CD4-positive, alpha-beta T cell treated with Interferon gamma for 1 hour (primary cell): ENCODE data around the gene SMAD4.
A peak's percentile ranks its signal among the peaks of the same experiment; 100 is the strongest.

ENCODE experiments used
- DNase-seq: peaks from one replicate; pipeline ENCODE4 v3.0.0-alpha.2; 2020

Gene SMAD4

GRCh38 chr18:51025512-51025911, 4.5 kb upstream of the SMAD4 start:
- DNase-seq: no peak

- DNase-seq: no peak
Measured at GRCh38 chr18:51028201-51028805, 1.7 kb upstream of the SMAD4 start.

GRCh38 chr18:51029378-51029693, 677 bp upstream of the SMAD4 start:
- DNase-seq: no peak

DNA sequence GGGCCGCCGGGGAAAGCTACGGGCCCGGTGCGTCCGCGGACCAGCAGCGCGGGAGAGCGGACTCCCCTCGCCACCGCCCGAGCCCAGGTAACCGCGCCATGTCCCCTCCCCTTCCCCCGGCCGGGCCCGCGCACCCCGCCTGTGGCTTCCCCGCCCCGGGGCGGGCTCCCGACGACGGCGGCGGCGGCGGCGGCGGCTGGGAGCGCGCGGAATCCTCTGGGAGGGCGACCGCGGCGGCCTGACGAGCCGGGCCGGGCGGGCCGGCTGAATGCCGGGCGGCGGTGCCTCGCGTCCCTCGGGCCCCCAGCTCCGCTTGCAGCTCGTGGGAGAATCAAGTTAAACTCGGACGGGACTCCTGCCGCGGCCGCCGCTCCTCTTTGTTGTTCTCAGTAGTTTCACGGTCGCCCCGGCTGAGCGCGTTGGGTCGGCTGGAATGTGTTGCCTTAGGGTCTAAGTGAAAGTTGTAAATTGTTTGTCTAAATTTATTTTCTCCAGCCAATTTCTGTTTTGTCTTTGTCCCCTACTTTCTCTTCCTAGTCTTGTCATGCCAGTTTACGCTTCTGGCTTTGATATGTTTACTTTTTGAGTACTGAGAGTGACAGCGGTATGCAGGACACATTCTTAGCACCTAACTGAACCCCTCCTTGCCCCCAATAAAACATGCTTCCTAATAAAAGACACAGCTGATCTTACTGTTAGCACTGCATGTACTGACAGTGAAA, 685 bp downstream of the SMAD4 start:
- DNase-seq: peak; percentile 57

DNA sequence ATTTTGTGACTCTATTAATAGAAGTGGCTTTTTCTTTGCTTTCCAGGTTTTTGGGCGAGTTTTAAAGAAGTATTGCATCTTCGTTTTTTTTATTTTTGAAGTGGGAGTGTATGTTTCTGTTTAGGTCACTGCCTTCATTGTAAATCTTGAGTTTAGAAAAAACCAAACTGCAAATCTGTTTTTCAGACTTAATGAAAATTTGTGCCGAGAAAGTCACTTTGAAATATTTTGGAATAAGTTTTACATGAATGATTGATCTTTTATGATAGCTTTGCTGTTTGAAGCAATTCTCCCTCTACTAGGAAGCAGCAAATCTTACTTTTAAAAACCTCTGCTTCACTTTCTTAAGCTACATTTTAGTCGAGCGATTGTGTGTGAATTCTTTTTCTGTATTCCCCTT, 2.2 kb downstream of the SMAD4 start:
- DNase-seq: no peak

GRCh38 chr18:51037230-51037629, 7.2 kb downstream of the SMAD4 start:
- no peak for DNase-seq

GRCh38 chr18:51038110-51038509, 8.1 kb downstream of the SMAD4 start:
- DNase-seq: no peak

DNA sequence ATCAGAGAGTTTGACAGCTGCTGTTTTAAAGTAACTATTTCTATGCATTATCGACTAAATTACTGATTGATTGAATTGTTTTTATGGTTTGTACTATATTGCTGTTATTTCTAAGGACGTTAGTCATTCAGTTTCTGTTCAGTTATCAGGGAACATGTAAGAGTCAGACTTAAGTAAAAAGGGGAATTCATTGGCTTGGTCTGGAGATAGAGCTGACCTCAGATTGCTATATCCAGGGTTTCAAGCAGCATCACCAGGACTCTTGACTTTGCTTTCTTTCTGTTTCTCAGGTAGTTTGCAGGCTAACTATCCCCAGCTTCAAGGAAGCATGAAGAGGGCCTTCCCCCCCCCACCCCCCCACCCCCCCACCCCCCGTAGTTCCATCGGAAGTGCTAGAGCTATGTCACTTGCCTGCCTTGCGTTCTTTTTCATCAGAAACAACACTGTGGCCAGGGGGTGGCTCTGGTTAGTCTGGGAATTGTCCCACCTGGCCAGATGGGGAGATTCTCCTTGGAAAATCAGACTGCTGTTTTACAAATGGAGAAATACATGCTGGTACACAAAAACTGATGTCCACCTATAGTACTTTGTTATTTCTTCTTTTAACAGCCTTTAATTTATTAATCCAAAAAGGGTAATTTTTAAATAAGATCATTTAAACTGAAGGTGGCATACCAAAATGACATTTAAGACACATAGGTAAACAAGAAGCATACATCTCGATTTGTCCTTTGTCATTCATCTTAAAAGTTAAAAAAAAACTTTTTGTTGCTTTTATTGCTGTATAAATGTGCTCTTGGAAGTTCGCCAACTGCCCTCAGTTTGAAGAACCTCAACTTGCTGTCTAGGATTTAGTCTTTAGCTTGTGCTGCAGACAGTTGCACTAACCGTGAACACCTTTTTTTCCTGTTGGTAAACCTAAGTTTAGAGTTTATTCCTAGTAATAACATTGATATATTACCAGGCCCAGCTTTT, 9.4 kb downstream of the SMAD4 start:
- no peak for DNase-seq

GRCh38 chr18:51041677-51042352, 11.8 kb downstream of the SMAD4 start:
- no peak for DNase-seq

GRCh38 chr18:51044928-51045585, 15.0 kb downstream of the SMAD4 start:
- DNase-seq: no peak

- DNase-seq: no peak
Measured at GRCh38 chr18:51048190-51048589, 18.2 kb downstream of the SMAD4 start.

- DNase-seq: no peak
Measured at GRCh38 chr18:51049137-51049536, 19.1 kb downstream of the SMAD4 start.

DNA sequence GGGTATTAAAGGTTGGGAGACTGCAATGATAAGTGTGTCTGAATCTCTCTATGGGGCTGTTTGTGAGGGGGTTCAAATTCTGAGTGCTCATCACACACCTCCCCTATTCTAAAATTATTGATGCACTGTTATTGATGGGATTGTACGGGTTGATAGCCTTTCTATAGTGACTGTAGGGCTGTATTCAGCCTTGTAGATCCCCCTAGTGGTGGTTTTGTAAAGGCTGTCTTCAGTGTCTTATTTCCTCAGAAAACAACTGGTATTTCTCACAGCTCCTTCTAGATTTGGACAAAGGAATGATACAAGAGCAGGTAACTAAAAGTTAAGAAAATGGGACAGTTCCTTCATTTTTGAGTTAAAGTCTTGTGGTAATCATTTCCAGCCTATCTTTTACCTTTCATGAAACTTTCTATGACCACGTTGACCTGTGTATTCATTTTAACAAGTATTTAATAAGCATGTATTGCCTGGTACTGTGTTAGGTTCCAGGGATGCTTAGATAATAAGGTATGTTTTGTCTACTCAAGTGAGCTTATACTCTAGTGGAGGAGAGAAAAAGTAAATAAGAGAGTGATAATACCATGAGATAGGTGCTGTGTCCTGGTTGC, 21.2 kb downstream of the SMAD4 start:
- no peak for DNase-seq

- no peak for DNase-seq
Measured at GRCh38 chr18:51053814-51054213, 23.8 kb downstream of the SMAD4 start.

DNA sequence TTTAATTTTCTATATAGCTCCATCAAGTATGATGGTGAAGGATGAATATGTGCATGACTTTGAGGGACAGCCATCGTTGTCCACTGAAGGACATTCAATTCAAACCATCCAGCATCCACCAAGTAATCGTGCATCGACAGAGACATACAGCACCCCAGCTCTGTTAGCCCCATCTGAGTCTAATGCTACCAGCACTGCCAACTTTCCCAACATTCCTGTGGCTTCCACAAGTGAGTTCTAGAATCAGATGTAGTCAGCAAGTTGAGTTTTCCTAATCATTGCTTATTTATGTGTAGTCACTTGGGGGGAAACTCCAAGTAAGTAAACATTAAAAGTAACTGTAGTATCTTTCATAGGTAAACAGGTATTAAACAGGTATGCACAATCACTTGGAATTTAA, 24.8 kb downstream of the SMAD4 start:
- no peak for DNase-seq

DNA sequence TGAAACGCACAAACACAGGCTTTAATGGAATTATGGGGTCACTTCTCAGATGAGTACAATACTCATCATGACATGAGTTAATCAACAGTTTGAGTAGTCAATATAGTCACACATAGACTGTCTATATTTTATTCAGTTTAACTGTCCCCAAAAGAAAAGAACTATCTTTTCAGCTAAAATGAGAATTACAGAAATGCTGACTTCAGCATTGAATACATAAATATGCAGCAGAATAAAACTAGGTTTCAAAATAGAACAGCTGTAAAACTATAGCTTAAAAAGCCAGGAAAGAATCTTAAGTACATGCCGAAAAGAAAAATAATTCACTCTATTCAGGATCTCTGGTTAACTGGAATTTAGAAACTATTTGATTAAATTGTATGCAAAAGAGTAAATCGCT, 30.0 kb downstream of the SMAD4 start:
- DNase-seq: no peak

GRCh38 chr18:51064256-51064655, 34.2 kb downstream of the SMAD4 start:
- no peak for DNase-seq

DNA sequence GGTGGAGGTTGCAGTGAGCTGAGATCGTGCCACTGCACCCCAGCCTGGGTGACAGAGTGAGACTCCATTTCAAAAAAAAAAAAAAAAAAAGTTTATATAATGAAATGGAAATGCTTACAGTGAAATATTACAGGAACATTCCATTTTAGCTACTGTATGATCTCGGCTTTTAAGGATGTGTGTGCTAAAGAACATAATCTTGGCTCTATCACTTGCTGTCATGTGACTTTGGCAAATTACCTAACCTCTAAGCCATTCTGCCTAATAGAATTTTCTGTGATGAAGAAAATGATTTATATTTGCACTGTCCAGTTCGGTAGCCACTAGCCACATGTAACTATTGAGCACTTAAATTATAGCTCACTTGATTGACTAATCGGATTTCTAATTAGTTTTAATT, 36.3 kb downstream of the SMAD4 start:
- no peak for DNase-seq

- DNase-seq: no peak
Measured at GRCh38 chr18:51068105-51068504, 38.1 kb downstream of the SMAD4 start.

GRCh38 chr18:51069885-51070284, 39.9 kb downstream of the SMAD4 start:
- no peak for DNase-seq

DNA sequence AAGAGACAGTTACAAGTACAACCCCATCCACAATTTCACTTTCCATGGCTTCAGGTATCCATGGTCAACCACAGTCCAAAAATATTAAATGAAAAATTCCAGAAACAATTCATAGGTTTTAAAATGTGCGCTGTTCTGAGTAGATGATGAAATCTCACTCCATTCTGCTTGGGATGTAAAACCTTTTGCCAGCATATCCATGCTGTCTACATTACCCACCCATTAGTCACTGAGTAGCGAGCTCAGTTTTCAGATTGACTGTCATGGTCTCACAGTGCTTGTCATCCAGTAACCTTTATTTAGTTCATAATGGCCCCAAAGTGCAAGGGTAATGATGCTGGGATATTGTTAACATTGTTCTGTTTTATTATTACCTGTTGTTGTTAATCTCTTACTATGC, 40.5 kb downstream of the SMAD4 start:
- DNase-seq: no peak

DNA sequence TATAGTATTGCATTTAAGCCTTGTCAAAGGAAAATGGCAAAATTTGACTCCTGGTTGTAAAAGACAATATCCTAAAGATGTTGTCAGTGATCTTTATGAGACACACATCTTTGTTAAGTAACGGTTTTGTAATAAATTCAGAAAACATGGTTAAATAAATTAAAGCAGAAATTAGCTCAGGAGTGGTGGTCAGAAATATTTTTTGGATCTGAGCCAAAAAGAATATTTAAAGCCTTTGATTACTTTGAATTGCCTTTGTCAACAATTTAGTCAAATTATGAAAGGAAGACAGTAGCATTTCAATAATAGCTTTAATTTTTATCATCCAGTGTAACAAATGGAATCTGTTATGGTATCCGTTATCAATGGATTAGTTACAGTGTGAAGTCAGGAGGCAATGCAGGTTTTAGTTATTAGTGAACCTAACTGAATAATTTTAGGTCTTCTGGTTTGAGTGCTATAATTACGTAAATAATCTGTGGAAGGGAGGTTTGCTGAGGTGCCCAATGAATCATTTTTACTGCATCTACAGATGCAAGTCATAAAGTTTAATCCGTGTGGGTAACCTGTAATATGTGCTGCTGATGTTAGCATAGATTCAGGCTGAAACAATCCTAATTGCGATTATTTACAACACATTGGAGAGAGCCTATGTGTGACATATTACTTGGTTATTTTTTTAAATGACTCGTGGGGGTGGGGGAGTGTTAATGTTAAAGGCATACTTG, 42.7 kb downstream of the SMAD4 start:
- DNase-seq: no peak
